T1000 (cell line): ENCODE data around the gene LRRN3.

ENCODE experiments used
- DNase-seq: peaks from one replicate; lab custom pipeline; 2025; ENCODE audit warnings: mixed read lengths; lab: John Stamatoyannopoulos, UW

Gene LRRN3

DNA sequence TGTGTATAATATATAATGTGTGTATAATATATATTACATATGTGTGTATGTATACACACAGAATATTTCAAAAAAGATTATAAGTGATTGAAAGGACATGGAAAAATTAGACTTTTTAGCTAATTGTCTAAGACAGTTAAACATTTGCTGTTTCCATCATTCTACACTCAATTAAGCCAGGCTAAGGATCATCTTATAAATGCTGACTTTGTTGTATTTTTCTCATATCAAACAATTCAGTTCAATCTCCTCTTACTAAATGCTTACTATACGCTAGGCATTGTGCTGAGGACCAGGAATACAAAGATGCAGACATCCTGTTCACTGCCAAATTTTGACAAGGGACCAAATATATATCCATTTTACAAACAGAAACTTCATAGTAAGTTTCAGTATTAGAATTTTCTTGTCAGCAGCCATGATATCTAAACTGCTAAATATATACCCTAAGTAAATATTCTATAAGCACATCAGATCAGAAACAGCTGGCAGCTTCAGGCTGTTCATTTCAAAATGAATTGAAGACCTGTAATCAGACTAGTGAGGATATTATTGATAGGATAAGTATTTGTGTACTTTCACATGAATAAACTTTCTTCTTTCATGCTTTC, 10.3 kb upstream of the LRRN3 start:
- no peak for DNase-seq

DNA sequence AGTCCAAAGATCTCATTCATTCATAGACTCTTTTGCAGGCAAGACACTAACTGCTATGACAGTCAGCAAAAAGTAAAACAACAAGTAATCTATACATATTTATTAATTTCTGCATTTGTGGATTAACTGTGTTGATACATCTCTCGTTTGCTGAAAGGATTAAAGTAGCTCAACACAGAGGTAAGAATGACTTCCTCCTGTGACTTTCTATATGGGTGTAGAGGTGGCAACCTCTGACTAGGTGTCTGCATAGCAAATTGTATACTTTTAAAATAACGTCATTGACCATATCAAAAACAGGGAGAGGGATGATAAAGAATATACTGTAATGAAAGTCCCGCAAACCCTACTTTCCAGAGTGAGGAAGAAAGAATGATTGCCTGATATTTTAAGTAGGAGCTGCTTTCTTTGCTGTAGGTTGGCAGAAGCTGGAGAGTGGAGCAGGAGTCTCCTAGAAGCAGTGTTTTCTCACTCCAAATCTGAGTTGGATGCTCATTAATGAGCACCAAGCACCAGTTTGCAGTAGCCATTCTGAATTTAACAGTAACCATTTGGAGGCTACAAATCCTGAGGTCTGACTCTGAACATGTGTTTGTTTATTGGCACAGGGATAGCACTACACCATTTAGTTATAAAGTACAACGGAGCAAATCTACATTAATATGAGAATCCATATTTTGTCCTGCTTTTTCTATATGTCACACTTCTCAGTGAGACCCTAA, 9.2 kb upstream of the LRRN3 start:
- no peak for DNase-seq

DNA sequence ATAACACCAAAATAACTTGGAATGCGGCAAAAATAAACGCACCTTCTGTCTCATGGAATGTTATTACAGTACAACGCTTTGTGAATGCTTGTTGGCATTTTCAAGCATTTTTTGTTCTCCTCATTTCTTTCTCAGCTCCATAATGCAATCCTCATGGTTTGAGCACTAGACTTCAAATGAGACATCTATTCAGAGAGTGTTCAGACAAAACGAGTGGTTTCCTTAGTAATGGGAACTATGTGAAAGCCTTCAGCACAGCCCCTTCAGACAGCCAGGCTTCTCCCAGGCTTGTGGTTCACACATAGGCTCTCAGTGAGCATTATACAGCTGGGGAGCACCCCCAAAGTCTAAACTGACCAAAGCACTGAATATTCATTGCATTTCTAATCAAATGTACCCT, 8.6 kb upstream of the LRRN3 start:
- DNase-seq: no peak

DNA sequence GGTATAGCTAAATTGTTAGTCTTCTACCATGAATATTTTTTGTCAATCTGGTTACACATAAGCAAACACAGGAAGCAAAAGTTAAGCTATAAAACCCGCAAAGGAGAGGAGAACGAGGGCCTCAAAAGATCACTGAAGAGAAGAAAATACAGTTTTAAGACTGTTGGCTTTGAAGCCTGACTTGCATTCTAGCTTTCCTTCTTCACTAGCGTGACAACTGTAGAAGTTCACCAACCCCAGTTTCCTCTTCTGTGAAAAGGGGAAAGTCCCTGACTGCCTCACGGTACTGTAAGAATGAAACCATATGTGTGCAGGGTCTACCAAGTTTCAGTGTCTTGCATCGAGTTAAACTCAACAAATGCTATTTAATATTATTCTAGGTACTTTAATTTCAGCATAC, 7.5 kb upstream of the LRRN3 start:
- DNase-seq: no peak

DNA sequence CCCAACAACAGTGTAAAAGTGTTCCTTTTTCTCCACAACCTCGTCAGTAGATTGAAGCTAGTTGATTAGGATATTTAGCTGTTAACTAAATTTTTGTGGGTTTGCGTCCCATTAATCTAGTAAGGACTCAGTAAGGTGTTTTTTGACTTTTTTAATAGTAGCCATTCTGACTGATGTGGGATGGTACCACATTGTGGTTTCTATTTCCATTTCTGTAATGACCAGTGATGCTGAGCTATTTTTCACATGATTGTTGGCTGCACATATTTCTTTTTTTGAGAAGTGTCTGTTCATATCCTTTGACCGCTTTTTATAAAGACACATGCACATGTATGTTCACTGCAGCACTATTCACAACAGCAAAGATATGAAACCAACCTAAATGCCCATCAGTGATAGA, 5.6 kb upstream of the LRRN3 start:
- no peak for DNase-seq

DNA sequence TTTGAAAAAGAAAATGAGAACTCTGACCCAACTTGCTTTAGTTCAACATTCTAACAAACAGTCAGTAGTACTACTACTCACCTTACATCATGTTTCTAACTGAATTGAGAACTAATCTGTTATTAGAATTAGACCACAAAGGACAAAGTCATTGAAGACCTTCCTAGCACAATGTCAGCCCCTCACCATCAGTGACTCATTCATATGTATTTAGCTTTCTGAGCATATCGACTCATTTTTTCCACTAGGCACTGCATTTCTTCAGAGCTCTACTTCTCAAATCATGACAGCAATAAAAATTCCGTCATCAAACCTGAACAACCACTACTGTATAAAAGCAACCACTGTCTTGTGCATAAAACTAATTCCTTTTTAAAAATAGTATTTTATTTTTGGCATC, 4.4 kb upstream of the LRRN3 start:
- DNase-seq: no peak

DNA sequence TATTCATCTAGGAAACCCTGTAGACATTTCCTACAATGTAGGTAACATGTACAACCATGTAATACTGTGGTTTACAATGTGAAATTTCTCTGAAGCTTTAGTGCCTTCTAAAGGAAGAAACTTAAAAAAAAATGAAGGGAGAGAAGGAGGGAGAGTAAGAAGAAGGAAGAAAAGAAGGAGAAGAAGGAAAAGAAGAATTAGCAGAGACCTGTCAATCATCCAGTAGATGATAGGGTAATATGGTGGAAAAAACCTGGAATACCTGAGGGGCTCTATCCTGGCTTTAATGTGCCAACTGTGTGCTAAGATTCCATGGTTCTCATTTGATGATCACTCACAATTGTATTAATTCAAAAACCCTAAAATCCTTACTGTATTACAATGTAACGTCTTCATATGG, 2.6 kb upstream of the LRRN3 start:
- DNase-seq: no peak

DNA sequence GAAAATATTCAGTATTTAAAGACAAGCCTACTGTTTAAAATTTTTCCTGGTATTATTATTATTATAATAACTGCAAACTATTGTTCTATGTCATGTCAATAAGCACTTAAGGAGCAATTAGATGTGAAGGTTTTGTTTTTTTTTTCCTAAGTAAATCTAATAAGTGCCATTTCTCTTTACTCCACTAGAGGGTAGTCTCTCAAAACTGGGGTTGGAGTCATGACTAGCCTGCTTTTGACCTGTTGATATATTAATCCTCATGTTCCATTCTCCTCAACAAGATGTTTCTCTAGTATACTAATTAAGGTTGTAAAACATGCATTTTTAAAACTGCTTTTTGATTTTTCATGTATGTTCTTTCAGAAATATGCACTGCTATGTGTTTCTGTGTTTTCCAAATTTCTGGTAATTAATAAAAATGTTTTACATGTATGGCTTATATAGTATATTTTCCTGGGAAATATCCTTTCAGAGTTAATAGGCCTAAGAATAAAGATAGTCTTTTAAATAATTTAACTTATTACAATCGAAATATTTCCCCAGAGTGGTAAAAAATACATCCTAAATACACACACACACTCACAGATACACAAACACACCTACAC, 1.0 kb upstream of the LRRN3 start:
- no peak for DNase-seq

DNA sequence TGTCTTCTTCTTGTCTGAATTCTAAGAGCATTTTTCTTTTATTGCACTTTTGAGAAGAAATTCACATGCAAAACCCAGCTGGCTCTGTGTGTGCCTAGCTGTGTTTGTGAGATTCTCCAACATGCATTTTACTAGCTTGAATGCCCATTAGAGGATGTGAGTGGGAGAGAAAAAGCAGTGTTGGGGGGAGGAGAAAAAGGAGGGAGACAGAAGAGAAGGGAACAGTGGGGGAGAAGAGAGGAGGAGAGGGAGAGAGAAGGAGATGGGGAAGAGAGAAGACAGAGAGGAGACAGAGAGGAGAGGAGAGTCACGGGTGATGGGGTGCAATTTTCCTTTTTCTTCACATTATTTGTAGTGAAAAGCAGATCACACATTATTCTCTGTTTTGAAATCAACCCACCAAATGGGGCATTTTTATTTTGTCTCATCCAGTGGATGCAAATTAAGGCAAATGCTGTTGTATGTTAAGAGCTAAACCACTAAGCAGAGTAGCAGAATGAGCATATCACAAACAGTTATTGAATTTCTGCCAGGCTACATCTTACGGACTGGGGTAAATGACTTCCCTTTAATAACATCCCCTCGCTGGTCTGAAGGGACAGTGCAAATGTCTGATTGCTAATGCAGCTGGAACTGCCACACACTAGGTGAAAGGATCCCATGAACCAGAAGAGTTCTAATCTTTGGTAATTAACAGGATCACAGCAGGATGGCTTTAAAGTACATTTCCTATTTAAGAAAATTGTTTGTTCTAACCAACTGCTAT, 849 bp downstream of the LRRN3 start:
- no peak for DNase-seq

DNA sequence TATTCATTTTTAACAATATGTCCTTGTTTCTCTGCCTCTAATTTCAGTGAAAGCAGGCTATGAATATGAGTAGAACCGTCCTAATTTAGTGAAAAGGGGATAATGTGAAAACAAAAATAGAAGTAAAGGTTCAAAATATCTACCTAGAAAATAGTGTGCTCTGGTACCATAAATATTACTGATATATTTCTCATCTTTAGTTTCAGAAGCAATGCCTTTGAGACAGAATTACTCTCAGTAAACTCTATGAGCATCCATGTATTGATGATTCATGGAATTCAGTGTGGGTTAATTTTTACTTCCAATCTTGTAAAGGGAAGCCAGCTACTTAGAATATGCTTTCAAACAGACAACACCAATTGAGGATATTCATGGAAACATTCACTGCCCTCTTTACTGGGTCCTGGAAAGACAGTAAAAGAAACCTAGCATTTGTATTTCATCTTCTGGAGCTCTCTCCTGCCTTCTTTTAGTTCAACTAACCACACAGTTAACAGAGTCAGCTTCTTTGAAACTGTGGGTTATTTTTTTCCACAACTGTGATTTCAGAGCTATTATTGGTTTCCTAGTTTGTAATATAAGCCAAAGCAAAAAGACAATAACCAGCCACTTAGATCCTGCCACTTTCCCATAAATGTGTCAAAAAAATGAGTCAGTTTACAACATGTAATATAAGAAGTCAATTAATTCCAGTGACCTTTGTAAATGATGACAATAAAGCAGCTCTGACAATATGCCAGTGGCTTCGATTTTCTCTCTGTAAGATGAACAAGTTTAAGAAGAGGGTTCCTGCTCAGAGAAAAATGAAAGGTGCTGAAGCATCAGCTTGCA, 1.7 kb downstream of the LRRN3 start:
- no peak for DNase-seq

DNA sequence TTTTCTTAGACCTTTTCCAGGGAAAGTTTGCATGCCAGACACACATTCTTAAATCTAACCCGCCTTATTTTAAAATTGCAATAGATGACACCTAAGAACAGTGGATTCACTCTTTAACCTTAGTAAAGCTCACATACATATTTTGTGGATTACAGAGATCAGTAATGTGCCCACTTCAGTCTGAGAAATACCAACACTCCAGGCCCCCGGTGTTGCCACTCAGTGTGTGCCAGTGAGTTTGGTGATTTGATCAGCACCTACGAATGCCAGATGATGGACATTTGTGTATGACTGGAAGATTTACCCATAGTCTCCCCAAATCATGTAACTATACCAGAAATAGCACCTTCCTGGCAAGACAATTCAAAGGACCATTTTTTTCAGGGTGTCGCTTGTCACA, 2.6 kb downstream of the LRRN3 start:
- DNase-seq: no peak

DNA sequence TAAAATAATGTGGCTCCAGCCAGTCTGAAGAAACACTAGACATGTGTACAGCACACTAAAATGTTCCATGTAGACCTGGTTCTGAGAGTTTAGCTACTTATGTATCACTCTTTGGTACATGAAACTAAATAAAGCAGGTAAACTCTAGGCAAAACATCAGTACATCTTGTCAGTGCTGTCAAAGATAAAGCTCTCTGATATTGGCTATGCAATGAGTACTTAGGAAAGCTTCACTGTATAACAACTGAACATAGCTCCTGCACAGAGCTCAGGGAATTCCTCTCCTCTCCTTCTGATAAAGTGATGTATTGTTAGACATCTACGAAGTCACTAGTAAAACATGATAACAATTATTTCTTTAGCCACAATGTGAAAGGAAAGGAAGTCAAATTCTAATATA, 3.5 kb downstream of the LRRN3 start:
- DNase-seq: no peak

DNA sequence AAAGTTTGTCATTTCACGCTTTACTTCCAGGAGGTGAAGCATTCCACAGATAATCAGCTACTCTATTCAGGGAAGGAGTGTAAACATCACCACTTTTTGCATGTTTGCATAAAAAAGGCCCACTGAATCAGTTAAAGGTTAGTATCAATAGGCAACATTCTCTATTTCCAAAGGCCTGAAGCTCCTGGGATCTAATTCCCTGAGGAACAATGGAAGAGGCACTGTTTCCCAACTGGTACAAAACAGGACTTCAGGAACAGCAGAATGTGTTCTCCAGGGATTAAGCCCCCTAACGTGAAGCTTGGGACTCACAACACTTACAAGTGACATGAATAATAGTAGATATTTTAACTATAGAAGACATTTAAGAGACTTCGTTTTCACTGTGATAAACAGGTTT, 6.1 kb downstream of the LRRN3 start:
- no peak for DNase-seq

DNA sequence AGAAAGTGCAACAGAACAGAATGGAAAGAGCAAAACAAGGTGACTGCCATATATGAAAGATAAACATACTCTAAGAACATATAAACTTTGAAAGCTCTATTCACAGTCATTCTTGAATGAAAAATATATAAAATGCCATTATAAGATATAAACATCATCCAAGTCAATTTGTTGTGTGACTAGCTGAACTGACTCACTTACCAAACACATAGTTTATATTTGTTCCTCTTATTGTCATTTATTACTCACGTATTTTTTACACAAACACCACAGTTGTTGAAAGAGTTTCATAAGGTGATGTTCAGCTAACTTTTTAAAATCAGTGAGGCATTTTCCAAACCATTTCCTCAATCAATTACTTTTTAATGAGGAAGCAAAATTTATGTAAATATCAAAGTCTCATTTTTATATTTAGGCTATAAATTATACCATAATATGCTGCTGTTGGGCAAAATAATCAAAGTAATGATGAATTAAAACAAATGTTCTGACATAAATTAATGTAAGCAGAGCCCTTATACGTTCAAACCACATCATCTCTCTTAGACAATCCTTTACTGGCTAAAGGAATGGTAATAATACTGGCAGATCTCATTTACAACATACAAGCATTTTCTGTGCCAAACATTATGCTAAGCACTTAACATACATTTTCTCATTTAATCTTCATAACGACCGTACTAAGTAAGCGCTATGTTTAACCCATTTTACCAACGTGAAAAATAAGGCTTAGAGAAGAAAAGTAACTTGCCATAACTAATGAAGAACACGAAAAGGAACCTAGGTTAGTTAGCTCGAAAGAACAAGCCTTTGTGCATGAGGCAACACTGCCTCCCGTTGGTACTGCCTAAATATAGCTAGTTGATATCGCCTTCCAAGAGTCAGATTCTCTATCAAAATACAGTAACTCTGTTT, 7.3 kb downstream of the LRRN3 start:
- no peak for DNase-seq

DNA sequence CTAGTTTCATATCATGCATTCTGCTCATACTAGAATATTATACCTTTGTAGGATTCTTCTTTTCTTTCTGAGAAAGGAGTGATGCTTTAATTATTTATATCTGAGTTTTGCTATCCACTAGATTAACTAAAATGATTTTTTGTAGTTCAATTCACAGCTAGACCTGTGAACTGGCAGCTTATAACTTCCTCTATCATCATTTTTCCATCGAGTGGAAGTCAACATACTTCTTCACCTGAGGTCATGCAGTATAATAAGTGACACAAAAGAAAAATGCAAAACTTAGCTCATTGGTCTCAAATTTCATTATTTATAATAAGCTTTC, 8.0 kb downstream of the LRRN3 start:
- DNase-seq: no peak

DNA sequence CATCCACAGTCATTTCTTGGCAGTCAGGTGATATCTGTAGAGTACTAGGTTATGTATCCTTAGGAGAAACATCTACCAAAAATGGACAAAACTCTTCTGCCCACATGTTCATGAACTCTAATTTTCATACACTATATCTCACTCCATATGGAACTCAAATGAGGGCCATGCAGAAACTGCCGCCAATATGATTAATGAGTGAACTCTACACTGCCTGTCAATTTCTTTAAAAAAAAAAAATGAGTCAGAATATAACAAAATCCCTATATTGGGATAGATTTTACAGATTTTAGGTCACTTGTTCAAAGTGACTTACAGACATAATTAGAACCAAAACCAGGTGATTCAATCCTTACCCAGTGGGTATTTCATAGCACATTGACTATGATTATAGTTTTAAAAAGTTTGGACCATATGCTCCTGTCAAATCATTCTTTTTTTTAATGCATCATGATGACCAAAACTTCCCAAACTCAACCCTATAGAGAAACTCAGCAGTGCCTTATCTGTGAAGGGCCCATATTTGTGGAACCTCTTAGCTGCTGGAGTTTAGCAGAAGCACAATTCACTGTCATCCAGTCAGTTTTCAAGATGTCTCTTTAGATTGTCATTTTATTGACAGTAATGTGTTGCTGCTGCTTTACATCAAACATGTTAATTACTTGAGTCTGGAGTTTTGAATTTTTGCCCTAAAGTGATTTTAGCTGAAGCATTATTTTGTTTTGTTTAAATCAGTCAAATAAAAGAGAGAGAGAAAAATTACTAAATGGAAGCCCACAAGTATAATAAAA, 11.1 kb downstream of the LRRN3 start:
- DNase-seq: no peak

DNA sequence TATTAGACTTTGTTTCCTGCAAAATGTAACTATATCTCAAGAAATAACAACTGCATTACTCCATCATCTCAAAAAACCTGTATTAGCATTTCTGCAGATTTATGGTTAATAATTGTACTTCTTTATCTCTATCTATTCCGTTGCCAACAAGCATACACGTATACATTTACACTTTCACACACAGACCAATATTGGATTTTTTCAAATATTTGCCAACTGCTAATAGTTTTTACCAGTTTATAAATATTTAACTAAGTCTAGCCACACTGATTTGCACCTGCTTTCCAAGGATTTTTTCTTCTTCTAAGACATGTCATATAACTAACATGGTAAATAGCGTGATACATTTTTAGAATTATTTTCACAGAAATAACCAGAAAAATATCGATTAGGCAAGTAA, 12.2 kb downstream of the LRRN3 start:
- no peak for DNase-seq

DNA sequence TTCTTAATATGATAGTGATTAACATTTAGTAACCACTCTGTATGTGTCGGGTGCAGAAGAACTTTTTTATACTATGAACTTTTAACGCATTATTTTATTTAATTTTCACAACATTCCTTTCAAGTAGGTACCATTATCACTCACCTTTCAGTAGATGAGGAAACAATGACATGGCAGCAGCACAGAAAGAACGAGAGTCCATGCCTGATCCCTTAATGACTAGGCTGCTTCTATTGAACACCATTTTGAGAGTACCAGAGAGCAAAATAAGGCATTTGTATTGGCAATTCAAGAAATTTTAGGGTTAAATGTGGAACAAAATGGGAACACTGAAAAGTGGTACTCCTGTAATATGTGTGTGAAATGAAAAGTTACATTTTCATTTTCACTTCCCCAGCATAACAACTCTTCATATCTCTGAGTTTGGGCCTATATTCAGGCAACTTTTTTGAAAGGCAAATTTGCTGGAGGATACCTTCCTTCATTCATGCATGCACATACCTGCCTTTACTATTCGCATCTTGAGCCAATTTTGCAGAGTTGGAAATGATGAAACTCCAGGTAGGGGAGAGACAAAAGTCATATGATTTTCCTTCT, 12.8 kb downstream of the LRRN3 start:
- no peak for DNase-seq

DNA sequence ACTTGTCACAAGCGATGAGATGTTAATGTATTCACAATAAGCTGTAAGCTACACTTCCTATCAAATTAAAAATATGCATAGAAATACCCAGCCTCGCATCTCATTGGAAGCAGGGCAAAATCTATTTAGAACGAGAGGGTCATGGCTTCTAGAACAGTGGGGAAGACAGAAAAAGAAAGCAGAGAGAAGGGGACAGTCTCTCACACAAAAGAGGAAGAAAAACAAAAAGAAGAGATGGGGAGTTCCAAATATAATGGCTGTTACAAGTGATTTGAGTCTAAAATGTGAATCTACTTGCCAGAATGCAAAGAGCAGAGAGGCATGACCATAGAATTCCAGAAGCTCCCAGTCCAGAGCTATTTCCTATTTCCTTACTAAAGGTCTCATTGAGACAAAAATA, 13.8 kb downstream of the LRRN3 start:
- no peak for DNase-seq

DNA sequence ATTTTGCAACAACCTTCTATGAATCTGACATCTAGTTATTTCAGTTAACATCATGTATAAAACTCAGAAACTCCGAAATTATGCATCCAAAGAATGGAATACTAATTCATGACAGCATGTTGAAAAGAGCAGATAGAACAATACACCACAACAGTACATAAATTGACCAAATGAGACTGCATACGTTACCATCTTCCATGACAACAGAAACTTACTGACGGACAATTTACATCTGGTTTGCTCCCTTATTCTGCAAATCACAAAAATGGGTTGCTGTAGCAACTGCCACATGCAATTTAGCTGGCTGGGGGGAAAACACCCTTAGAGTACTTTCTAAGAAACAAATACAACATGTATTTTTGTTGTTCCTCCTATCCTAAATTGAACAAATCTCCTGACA, 14.3 kb downstream of the LRRN3 start:
- DNase-seq: no peak
